ENCODE data around the gene FANCC.

FANCC gene

GRCh38 chr9:95099321-95100070 is 218.0 kb downstream of the FANCC start:
- DNase-seq (ENCODE audit: low spot score) = no peak

- no peak for DNase-seq (ENCODE audit: low spot score)
Observed at GRCh38 chr9:95098391-95098921, 219.1 kb downstream of the FANCC start.

- no peak for DNase-seq (ENCODE audit: low spot score)
Observed at GRCh38 chr9:95097279-95097678, 220.2 kb downstream of the FANCC start.

GRCh38 chr9:95096807-95097206 is 220.7 kb downstream of the FANCC start:
- no peak for DNase-seq (ENCODE audit: low spot score)

- no peak for DNase-seq (ENCODE audit: low spot score)
Observed at GRCh38 chr9:95096381-95096780, 221.1 kb downstream of the FANCC start.

- no peak for DNase-seq (ENCODE audit: low spot score)
Observed at GRCh38 chr9:95095641-95096355, 221.7 kb downstream of the FANCC start.

GRCh38 chr9:95094002-95094401 is 223.5 kb downstream of the FANCC start:
- DNase-seq (ENCODE audit: low spot score) = no peak

GRCh38 chr9:95093586-95093985 is 223.9 kb downstream of the FANCC start:
- DNase-seq (ENCODE audit: low spot score) = no peak

GRCh38 chr9:95092262-95093072 is 225.0 kb downstream of the FANCC start:
- peak; percentile 72 for DNase-seq (ENCODE audit: low spot score)

- DNase-seq (ENCODE audit: low spot score) = no peak
Observed at GRCh38 chr9:95091601-95092261, 225.8 kb downstream of the FANCC start.

GRCh38 chr9:95090871-95091577 is 226.5 kb downstream of the FANCC start:
- no peak for DNase-seq (ENCODE audit: low spot score)

- no peak for DNase-seq (ENCODE audit: low spot score)
Observed at GRCh38 chr9:95090023-95090791, 227.3 kb downstream of the FANCC start.

GRCh38 chr9:95089257-95090022 is 228.1 kb downstream of the FANCC start:
- DNase-seq (ENCODE audit: low spot score) = no peak

GRCh38 chr9:95088421-95089161 is 228.9 kb downstream of the FANCC start:
- peak; percentile 48 for DNase-seq (ENCODE audit: low spot score)

GRCh38 chr9:95087659-95088242 is 229.8 kb downstream of the FANCC start:
- DNase-seq (ENCODE audit: low spot score) = no peak

GRCh38 chr9:95086564-95086955 is 230.9 kb downstream of the FANCC start:
- peak; percentile 31 for DNase-seq (ENCODE audit: low spot score)

- DNase-seq (ENCODE audit: low spot score) = no peak
Observed at GRCh38 chr9:95085861-95086563, 231.5 kb downstream of the FANCC start.
